Vagina (tissue), 2 donors: ENCODE results near the gene FAM180A. TPM values are rescaled to one million over a fixed set of nuclear protein-coding genes. Genes with fewer than 3 reads are reported as not detected.

Experiments used
- DNase-seq, 2 donors: peaks; one replicate each; pipeline ENCODE4 v3.0.0-alpha.2; 2017; ENCODE audit errors: extremely low spot score in 2 of 2
- H3K27ac ChIP-seq: fragments of 200-600 bp; sonication (generic); one replicate; pipeline ENCODE4 v1.5.1; 2019
- H3K27me3 ChIP-seq: fragments of 200-600 bp; sonication (generic); one replicate; pipeline ENCODE4 v1.5.1; 2019
- H3K36me3 ChIP-seq, 2 donors: fragments of 200-600 bp; sonication (generic); one replicate each; pipeline ENCODE4 v1.5.1; 2017 to 2019
- H3K4me1 ChIP-seq: fragments of 200-600 bp; sonication (generic); one replicate; pipeline ENCODE4 v1.5.1; 2019
- H3K4me3 ChIP-seq, 2 donors: fragments of 200-600 bp; sonication (generic); 1 replicate in 1 of 2; 2 replicates in 1 of 2; pipeline ENCODE4 v1.5.1; 2016 to 2019
- H3K9me3 ChIP-seq: fragments of 200-600 bp; sonication (generic); one replicate; pipeline ENCODE4 v1.5.1; 2019
- POLR2A ChIP-seq, 2 donors: fragments of 450-650 bp; IDR thresholded peaks; one replicate each; pipeline ENCODE4 v1.6.1; 2017; ENCODE audit warnings: antibody characterized with exemption in 2 of 2, mild to moderate bottlenecking in 2 of 2, moderate library complexity in 2 of 2
- POLR2AphosphoS5 ChIP-seq, 2 donors: sonication (generic); formaldehyde crosslinking; IDR thresholded peaks; one replicate each; pipeline ENCODE4 v1.9.0; 2017; ENCODE audit warnings: antibody characterized with exemption in 2 of 2, mild to moderate bottlenecking in 2 of 2, low read depth in 1 of 2; ENCODE audit not compliant: insufficient read depth in 1 of 2
- intact Hi-C: fragments of 100-400 bp; cut with DNase I; formaldehyde crosslinking; loops from one replicate; pipeline ENCODE4 v1.15.1; 2023
- total RNA-seq: library from RNA; depleted of rRNA; stranded (reverse); fragments of >200 nt; gene quantifications from one replicate; pipeline ENCODE4 v1.2.3, GENCODE V29; 2016
- TF ChIP-seq, protein P1 (sequence below), 3 experiments: fragments of 450-650 bp in 2 of 3; fragments of 200-600 bp in 1 of 3; sonication (generic) in 1 of 3; IDR thresholded peaks; one replicate each; pipeline ENCODE4 v1.5.1; 2017 to 2019; ENCODE audit warnings: antibody characterized with exemption in 3 of 3, mild to moderate bottlenecking in 2 of 3, moderate library complexity in 2 of 3

The FAM180A gene
- total RNA-seq, 1 donor from 2014 or later, result 7.1 TPM

DNA sequence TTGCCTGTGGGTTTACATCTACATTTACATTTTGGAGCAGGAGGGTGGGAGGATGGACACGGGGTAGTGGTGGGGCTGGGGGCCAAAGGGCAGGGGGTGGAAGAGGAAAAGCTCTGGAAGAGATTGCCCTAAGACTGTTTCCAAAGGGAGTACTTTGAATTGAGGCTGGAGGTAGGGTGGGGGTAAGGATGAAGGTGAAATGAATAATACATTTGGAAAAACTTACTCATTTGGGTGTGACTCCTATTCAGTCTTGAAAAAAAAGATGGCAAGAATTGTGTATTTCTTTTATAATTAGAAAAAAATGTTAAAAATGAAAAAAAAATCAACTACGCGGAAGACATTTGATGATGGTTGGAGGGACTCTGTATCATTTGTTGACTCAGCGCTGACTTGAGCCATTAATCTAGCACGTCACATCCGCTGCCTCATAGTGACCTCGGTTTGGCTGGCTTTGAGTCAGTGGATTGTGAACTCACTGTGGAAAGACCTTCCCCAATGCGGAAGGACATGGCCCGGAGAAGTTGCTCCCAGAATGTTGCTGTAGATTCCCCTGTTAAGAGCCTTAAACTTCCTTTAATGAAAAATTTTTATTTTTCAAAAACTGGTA lies 2.8 kb downstream of the FAM180A start:
- Histone ChIP-seq H3K36me3 (no peaks in the 10 kb centered on the region), H3K27me3 (no peaks in the 10 kb centered on the region), H3K9me3 (no peaks in the 10 kb centered on the region), H3K4me1 (peaks cover 29% of the 10 kb centered on the region), H3K27ac (peak overlapping the region; percentile 57), H3K4me3 (no peak overlapping the region)
- TF ChIP-seq, protein P1, sequence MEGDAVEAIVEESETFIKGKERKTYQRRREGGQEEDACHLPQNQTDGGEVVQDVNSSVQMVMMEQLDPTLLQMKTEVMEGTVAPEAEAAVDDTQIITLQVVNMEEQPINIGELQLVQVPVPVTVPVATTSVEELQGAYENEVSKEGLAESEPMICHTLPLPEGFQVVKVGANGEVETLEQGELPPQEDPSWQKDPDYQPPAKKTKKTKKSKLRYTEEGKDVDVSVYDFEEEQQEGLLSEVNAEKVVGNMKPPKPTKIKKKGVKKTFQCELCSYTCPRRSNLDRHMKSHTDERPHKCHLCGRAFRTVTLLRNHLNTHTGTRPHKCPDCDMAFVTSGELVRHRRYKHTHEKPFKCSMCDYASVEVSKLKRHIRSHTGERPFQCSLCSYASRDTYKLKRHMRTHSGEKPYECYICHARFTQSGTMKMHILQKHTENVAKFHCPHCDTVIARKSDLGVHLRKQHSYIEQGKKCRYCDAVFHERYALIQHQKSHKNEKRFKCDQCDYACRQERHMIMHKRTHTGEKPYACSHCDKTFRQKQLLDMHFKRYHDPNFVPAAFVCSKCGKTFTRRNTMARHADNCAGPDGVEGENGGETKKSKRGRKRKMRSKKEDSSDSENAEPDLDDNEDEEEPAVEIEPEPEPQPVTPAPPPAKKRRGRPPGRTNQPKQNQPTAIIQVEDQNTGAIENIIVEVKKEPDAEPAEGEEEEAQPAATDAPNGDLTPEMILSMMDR (IDR thresholded peaks at IDR 0.05), result no peak
- TF ChIP-seq POLR2A (IDR thresholded peaks at IDR 0.05), result no peak
- no peak for TF ChIP-seq POLR2AphosphoS5 (IDR thresholded peaks at IDR 0.05; ENCODE audit: insufficient read depth in 1 of 2, low read depth in 1 of 2)
- DNase-seq, result no peak
- intact Hi-C loops, result no loop called here

GRCh38 chr7:135744938-135745702 lies 3.5 kb downstream of the FAM180A start:
- Histone ChIP-seq H3K36me3 (no peaks in the 10 kb centered on the region), H3K9me3 (no peaks in the 10 kb centered on the region), H3K27ac (peak overlapping the region; percentile 57), H3K4me3 (no peak overlapping the region), H3K27me3 (no peaks in the 10 kb centered on the region), H3K4me1 (peaks cover 29% of the 10 kb centered on the region)
- TF ChIP-seq POLR2A (IDR thresholded peaks at IDR 0.05) (no peak), POLR2AphosphoS5 (IDR thresholded peaks at IDR 0.05; ENCODE audit: insufficient read depth in 1 of 2, low read depth in 1 of 2) (no peak)
- TF ChIP-seq, protein P1 (IDR thresholded peaks at IDR 0.05), result no peak
- no peak for DNase-seq
- intact Hi-C loops, result no loop called here

GRCh38 chr7:135743907-135744731 lies 4.5 kb downstream of the FAM180A start:
- Histone ChIP-seq H3K36me3 (no peaks in the 10 kb centered on the region), H3K4me1 (peaks cover 28% of the 10 kb centered on the region), H3K27me3 (no peaks in the 10 kb centered on the region), H3K27ac (peak overlapping the region; percentile 53), H3K4me3 (no peak overlapping the region), H3K9me3 (no peaks in the 10 kb centered on the region)
- DNase-seq, result no peak
- intact Hi-C loops, result no loop called here
- TF ChIP-seq, protein P1 (IDR thresholded peaks at IDR 0.05), result no peak
- TF ChIP-seq POLR2A (IDR thresholded peaks at IDR 0.05) (no peak), POLR2AphosphoS5 (IDR thresholded peaks at IDR 0.05; ENCODE audit: insufficient read depth in 1 of 2, low read depth in 1 of 2) (no peak)

GRCh38 chr7:135742371-135742770 lies 6.2 kb downstream of the FAM180A start:
- Histone ChIP-seq H3K4me1 (peaks cover 23% of the 10 kb centered on the region), H3K36me3 (no peaks in the 10 kb centered on the region), H3K27me3 (no peaks in the 10 kb centered on the region), H3K4me3 (no peak overlapping the region), H3K9me3 (no peaks in the 10 kb centered on the region), H3K27ac (no peak overlapping the region)
- intact Hi-C loops, result no loop called here
- TF ChIP-seq, protein P1 (IDR thresholded peaks at IDR 0.05), result no peak
- TF ChIP-seq POLR2A (IDR thresholded peaks at IDR 0.05) (no peak), POLR2AphosphoS5 (IDR thresholded peaks at IDR 0.05; ENCODE audit: insufficient read depth in 1 of 2, low read depth in 1 of 2) (no peak)
- no peak for DNase-seq
